Right lobe of liver (tissue), 4 donors: Measurements from ENCODE around the gene HSPG2.

Source experiments
- CTCF ChIP-seq, 4 donors: fragments of 200-600 bp in 3 of 4; fragments of 450-650 bp in 1 of 4; IDR thresholded peaks; one replicate each; pipeline versions ENCODE4 v1.5.1 to v1.8.0; 2016 to 2022; ENCODE audit warnings: antibody characterized with exemption in 4 of 4, mild to moderate bottlenecking in 2 of 4
- POLR2A ChIP-seq: fragments of 450-650 bp; IDR thresholded peaks from one replicate; pipeline ENCODE4 v1.6.1; 2017; ENCODE audit warnings: antibody characterized with exemption, mild to moderate bottlenecking
- donor health status: DM: no; HTN: no; CAD: no.
- donor health status: DM: no; HTN: no; CAD: no.
- donor health status: DM: no; HTN: yes; CAD: no.

- TF ChIP-seq CTCF (IDR thresholded peaks at IDR 0.05) (no peak), POLR2A (no peak)
Observed at GRCh38 chr1:21885236-21886037, 51.7 kb downstream of the HSPG2 start.
